ENCODE data around the gene BOD1. TPM values are rescaled to one million over a fixed set of nuclear protein-coding genes. Genes with fewer than 3 reads are reported as not detected.

The BOD1 gene
- total RNA-seq, 1 donor from 2014 or later = 106 TPM

GRCh38 chr5:173577166-173577565 lies 39.3 kb downstream of the BOD1 start:
- DNase-seq (ENCODE audit: low read depth) (no peak), FAIRE-seq (no peak)
- no peak overlapping the region for H3K4me3 ChIP-seq (ENCODE audit: low read depth, low read length)
- TF ChIP-seq, protein P1, sequence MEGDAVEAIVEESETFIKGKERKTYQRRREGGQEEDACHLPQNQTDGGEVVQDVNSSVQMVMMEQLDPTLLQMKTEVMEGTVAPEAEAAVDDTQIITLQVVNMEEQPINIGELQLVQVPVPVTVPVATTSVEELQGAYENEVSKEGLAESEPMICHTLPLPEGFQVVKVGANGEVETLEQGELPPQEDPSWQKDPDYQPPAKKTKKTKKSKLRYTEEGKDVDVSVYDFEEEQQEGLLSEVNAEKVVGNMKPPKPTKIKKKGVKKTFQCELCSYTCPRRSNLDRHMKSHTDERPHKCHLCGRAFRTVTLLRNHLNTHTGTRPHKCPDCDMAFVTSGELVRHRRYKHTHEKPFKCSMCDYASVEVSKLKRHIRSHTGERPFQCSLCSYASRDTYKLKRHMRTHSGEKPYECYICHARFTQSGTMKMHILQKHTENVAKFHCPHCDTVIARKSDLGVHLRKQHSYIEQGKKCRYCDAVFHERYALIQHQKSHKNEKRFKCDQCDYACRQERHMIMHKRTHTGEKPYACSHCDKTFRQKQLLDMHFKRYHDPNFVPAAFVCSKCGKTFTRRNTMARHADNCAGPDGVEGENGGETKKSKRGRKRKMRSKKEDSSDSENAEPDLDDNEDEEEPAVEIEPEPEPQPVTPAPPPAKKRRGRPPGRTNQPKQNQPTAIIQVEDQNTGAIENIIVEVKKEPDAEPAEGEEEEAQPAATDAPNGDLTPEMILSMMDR (IDR thresholded peaks at IDR 0.05; ENCODE audit: insufficient read depth, low read length, severe bottlenecking) = no peak
- no peaks in the 10 kb centered on the region for H3K36me3 ChIP-seq (ENCODE audit: control insufficient read depth, insufficient read depth, low read length)
- H3K27me3 ChIP-seq (ENCODE audit: control insufficient read depth, insufficient read depth, low read length) = peaks cover under 1% of the 10 kb centered on the region

- Histone ChIP-seq H3K27me3 (ENCODE audit: control insufficient read depth, insufficient read depth, low read length) (no peaks in the 10 kb centered on the region), H3K4me3 (ENCODE audit: low read depth, low read length) (no peak overlapping the region), H3K36me3 (ENCODE audit: control insufficient read depth, insufficient read depth, low read length) (no peaks in the 10 kb centered on the region)
- TF ChIP-seq, protein P1 (IDR thresholded peaks at IDR 0.05; ENCODE audit: insufficient read depth, low read length, severe bottlenecking) = no peak
- peak; percentile 58 for FAIRE-seq
- no peak for DNase-seq (ENCODE audit: low read depth)
Measured at GRCh38 chr5:173575985-173576384, 40.5 kb downstream of the BOD1 start.

GRCh38 chr5:173574983-173575382 lies 41.5 kb downstream of the BOD1 start:
- DNase-seq (ENCODE audit: low read depth) (no peak), FAIRE-seq (no peak)
- TF ChIP-seq, protein P1 (IDR thresholded peaks at IDR 0.05; ENCODE audit: insufficient read depth, low read length, severe bottlenecking) = no peak
- Histone ChIP-seq H3K36me3 (ENCODE audit: control insufficient read depth, insufficient read depth, low read length) (no peaks in the 10 kb centered on the region), H3K4me3 (ENCODE audit: low read depth, low read length) (no peak overlapping the region), H3K27me3 (ENCODE audit: control insufficient read depth, insufficient read depth, low read length) (no peaks in the 10 kb centered on the region)

GRCh38 chr5:173573126-173573960 lies 43.1 kb downstream of the BOD1 start:
- FAIRE-seq (no peak), DNase-seq (ENCODE audit: low read depth) (peak; percentile 20)
- peaks cover 2% of the 10 kb centered on the region for H3K27me3 ChIP-seq (ENCODE audit: control insufficient read depth, insufficient read depth, low read length)
- TF ChIP-seq, protein P1 (IDR thresholded peaks at IDR 0.05; ENCODE audit: insufficient read depth, low read length, severe bottlenecking) = peak; percentile 95
- no peak overlapping the region for H3K4me3 ChIP-seq (ENCODE audit: low read depth, low read length)
- no peaks in the 10 kb centered on the region for H3K36me3 ChIP-seq (ENCODE audit: control insufficient read depth, insufficient read depth, low read length)

DNA sequence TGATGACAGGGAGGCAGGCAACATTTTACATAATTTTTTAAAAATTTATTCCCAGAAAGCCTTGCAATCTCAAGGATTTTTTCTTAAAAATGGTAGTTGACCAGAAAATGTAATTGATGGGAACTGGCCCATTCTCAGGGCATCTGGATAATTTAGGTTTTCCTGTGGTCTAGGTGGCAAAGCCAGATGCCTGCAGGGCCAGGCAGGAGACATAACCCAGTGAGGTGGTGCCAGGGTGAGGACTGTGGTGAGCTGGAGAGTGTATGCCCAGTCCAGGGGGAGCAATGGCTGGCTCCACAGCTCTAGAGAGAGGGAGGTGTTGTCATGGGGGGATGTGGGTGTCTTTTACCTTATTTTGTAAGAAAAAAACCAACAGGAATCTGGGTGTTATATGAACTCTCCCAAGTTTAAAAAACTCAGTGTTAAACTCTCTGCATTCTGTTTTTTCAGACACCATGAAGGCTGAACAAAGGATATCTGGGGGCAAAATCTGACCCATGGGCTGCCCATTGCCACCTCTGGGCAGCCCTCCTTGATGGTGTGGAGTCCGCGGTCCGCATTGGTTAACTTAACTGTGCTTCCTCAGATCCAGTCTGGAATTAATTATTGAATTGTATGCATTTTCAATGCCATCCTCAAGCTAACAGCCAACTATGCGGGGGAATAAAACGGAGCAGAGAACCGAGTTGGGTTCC lies 43.9 kb downstream of the BOD1 start:
- TF ChIP-seq, protein P1 (IDR thresholded peaks at IDR 0.05; ENCODE audit: insufficient read depth, low read length, severe bottlenecking) = no peak
- H3K36me3 ChIP-seq (ENCODE audit: control insufficient read depth, insufficient read depth, low read length) = no peaks in the 10 kb centered on the region
- DNase-seq (ENCODE audit: low read depth) (no peak), FAIRE-seq (no peak)
- peaks cover 2% of the 10 kb centered on the region for H3K27me3 ChIP-seq (ENCODE audit: control insufficient read depth, insufficient read depth, low read length)
- H3K4me3 ChIP-seq (ENCODE audit: low read depth, low read length) = no peak overlapping the region

All from bronchial epithelial cell (primary cell).